ENCODE results near the gene CHAC1. TPM values are rescaled to one million over a fixed set of nuclear protein-coding genes. Genes with fewer than 3 reads are reported as not detected.
A peak's percentile ranks its signal among the peaks of the same experiment; 100 is the strongest.

CHAC1 gene
- total and polyA plus RNA-seq, 7 donors: 3.7 to 243 (median 49.0) TPM

DNA sequence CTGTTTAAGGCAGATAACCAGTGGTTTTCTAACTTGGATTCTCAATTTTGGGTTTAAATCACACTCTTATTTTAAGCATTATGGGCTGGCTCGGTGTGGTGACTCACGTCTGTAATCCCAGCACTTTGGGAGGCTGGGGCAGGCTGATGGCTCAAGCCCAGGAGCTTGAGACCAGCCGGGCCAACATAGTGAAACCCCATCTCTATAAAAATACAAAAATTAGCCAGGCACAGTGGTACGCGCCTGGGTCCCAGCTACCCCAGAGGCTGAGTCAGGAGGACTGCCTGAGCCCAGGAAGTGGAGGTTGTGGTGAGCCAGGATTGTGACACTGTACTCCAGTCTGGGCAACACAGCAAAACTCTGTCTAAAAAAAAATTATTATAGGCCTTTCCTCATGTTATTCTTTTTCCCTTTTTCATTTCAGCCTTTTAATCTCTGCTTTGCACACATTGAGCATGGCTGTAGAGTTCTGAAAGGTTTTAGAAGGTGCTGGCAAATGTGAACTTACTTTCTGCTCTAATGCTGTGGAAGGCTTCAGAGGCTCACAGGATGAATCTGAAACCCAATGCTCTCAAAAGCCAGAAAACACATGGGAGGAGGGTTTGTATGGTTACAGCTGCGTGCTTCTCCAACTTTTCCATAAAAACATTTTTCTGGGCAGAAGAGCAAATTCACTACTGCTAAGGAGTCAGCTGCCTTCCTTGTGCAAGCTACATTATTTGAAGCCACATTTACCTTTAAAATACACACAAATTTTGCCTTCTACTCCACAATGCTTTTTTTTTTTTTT lies 32.5 kb downstream of the CHAC1 start:
- DNase-seq (no peak), ATAC-seq (peak in 3 of 4 donors; percentile 14 to 28 (median 15))
- H3K27me3 ChIP-seq (ENCODE audit: insufficient read depth in 3 of 3, low read length in 2 of 3): no peaks in the 10 kb centered on the region
- H3K27ac ChIP-seq: peak overlapping the region; percentile 39
- TF ChIP-seq, protein P1, sequence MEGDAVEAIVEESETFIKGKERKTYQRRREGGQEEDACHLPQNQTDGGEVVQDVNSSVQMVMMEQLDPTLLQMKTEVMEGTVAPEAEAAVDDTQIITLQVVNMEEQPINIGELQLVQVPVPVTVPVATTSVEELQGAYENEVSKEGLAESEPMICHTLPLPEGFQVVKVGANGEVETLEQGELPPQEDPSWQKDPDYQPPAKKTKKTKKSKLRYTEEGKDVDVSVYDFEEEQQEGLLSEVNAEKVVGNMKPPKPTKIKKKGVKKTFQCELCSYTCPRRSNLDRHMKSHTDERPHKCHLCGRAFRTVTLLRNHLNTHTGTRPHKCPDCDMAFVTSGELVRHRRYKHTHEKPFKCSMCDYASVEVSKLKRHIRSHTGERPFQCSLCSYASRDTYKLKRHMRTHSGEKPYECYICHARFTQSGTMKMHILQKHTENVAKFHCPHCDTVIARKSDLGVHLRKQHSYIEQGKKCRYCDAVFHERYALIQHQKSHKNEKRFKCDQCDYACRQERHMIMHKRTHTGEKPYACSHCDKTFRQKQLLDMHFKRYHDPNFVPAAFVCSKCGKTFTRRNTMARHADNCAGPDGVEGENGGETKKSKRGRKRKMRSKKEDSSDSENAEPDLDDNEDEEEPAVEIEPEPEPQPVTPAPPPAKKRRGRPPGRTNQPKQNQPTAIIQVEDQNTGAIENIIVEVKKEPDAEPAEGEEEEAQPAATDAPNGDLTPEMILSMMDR (IDR thresholded peaks at IDR 0.05): no peak
- intact Hi-C loops (cut with DNase I): no loop called here
- no peak overlapping the region for H3K4me3 ChIP-seq
- no peaks in the 10 kb centered on the region for H3K9me3 ChIP-seq
- no peaks in the 10 kb centered on the region for H3K4me1 ChIP-seq
- 69 to 78% (median 73%) methylated on average over 6 of the region's 6 CpGs for WGBS, 3 donors
- H3K36me3 ChIP-seq (ENCODE audit: insufficient read depth in 1 of 2, low read depth in 1 of 2): peaks cover 10 to 86% of the 10 kb centered on the region in 2 donors

DNA sequence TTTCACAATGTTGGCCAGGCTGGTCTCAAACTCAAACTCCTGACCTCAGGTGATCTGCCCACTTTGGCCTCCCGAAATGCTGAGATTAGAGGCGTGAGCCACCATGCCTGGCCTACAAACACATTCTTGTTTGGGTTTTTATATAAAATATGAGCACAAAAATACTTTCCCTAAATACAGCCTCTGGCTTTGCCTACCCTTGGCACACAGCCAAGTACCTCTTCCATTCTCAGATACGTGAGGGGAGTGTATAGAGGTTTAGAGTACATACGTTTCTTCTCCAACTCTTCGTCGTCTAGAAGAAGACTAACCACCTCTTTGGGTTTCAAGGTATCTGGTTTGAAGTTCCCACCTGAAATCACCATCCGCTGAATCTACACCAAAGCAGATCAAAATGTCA lies 33.5 kb downstream of the CHAC1 start:
- WGBS, 3 donors: 80 to 93% (median 83%) methylated on average over 7 of the region's 7 CpGs
- TF ChIP-seq, protein P1 (IDR thresholded peaks at IDR 0.05): no peak
- H3K27ac ChIP-seq: no peak overlapping the region
- no peaks in the 10 kb centered on the region for H3K27me3 ChIP-seq (ENCODE audit: insufficient read depth in 3 of 3, low read length in 2 of 3)
- H3K36me3 ChIP-seq (ENCODE audit: insufficient read depth in 1 of 2, low read depth in 1 of 2): peaks cover 4 to 86% of the 10 kb centered on the region in 2 donors
- H3K9me3 ChIP-seq: no peaks in the 10 kb centered on the region
- no peaks in the 10 kb centered on the region for H3K4me1 ChIP-seq
- intact Hi-C loops (cut with DNase I): no loop called here
- no peak overlapping the region for H3K4me3 ChIP-seq
- DNase-seq (no peak), ATAC-seq (no peak)

DNA sequence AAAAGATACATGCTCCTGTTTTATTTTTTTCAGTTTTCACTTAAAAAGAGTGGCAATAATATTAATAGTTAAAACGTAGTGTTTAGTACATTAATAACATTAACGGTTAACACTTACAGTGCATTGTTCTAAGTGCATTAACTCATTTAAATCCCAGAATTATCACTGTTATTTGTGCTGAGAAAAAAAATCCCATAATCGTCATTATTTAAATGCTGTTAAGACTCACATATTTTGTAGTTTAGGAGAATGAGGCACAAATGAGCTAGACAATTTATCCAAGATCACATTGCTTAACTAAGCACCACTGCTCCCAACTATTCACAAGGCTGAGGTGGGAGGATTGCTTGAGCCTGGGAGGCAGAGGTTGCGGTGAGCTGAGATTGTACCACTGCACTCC lies 34.9 kb downstream of the CHAC1 start:
- WGBS, 3 donors: 91 to 97% (median 94%) methylated on average over 4 of the region's 4 CpGs
- H3K27ac ChIP-seq: no peak overlapping the region
- H3K4me3 ChIP-seq: no peak overlapping the region
- ATAC-seq (no peak), DNase-seq (no peak)
- no peaks in the 10 kb centered on the region for H3K9me3 ChIP-seq
- peaks cover 8 to 80% of the 10 kb centered on the region in 2 donors for H3K36me3 ChIP-seq (ENCODE audit: insufficient read depth in 1 of 2, low read depth in 1 of 2)
- intact Hi-C loops (cut with DNase I): no loop called here
- no peaks in the 10 kb centered on the region for H3K27me3 ChIP-seq (ENCODE audit: insufficient read depth in 3 of 3, low read length in 2 of 3)
- TF ChIP-seq, protein P1 (IDR thresholded peaks at IDR 0.05): no peak
- H3K4me1 ChIP-seq: no peaks in the 10 kb centered on the region

DNA sequence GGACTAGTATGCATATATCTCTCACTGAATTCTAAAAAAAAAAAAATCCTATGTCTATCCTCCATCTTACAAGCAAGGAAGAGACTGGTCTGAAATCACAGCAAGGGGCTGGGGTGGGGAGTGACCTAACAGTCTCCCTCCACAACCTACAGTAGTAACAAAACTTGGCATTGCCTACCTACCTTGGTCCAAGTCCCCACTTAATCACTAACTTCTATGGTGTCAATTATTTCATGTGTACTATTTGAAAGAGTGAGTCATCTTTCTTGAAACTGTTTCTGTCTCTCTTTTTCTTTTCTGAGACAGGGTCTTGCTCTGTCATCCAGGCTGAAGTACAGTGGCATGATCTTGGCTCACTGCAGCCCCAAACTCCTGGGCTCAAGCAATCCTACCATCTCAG lies 36.8 kb downstream of the CHAC1 start:
- H3K9me3 ChIP-seq: no peaks in the 10 kb centered on the region
- intact Hi-C loops (cut with DNase I): no loop called here
- no peak for ATAC-seq
- H3K27me3 ChIP-seq (ENCODE audit: insufficient read depth in 3 of 3, low read length in 2 of 3): no peaks in the 10 kb centered on the region
- TF ChIP-seq, protein P1 (IDR thresholded peaks at IDR 0.05): no peak
- no peak overlapping the region for H3K4me3 ChIP-seq
- peaks cover 5 to 80% of the 10 kb centered on the region in 2 donors for H3K36me3 ChIP-seq (ENCODE audit: insufficient read depth in 1 of 2, low read depth in 1 of 2)
- no peak for DNase-seq
- H3K27ac ChIP-seq: no peak overlapping the region
- no peaks in the 10 kb centered on the region for H3K4me1 ChIP-seq

DNA sequence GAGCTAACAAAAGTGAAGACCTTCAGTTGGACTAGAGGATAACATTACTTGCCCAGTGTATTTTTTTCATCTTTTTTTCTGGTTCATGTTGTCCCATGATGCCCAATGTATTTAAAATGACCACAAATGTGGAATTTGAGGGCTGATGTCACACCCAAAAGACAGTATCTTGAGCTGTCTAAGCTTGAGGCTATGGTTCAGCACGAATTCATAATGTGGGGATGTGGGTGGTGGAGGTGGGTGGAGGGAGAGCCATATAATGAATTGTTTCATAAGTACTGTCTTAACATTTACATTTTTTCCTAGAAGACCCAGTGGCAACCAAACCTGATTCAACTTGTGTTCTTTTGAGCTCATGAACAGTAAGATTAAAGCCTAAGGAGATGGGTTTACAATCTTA lies 37.5 kb downstream of the CHAC1 start:
- peaks cover 5 to 80% of the 10 kb centered on the region in 2 donors for H3K36me3 ChIP-seq (ENCODE audit: insufficient read depth in 1 of 2, low read depth in 1 of 2)
- H3K4me3 ChIP-seq: no peak overlapping the region
- 0% methylated on average over 1 of the region's 1 CpG for WGBS, 3 donors
- no peaks in the 10 kb centered on the region for H3K4me1 ChIP-seq
- H3K27me3 ChIP-seq (ENCODE audit: insufficient read depth in 3 of 3, low read length in 2 of 3): no peaks in the 10 kb centered on the region
- no peak overlapping the region for H3K27ac ChIP-seq
- TF ChIP-seq, protein P1 (IDR thresholded peaks at IDR 0.05): no peak
- intact Hi-C loops (cut with DNase I): no loop called here
- ATAC-seq (no peak), DNase-seq (no peak)
- H3K9me3 ChIP-seq: no peaks in the 10 kb centered on the region

Measured in psoas muscle (tissue), 8 donors.